K562 (cell line): ENCODE measurements around the gene TMEM131L. TPM values are rescaled to one million over a fixed set of nuclear protein-coding genes. Genes with fewer than 3 reads are reported as not detected.
A peak's percentile ranks its signal among the peaks of the same experiment; 100 is the strongest.

Experiments used
- EWSR1 ChIP-seq: fragments of 450-650 bp; IDR thresholded peaks from 2 replicates; pipeline ENCODE4 v1.6.1; 2018; ENCODE audit warnings: borderline replicate concordance, mild to moderate bottlenecking, low read depth, moderate library complexity; ENCODE audit not compliant: partially characterized antibody
- EZH2 ChIP-seq: IDR thresholded peaks from 2 replicates; pipeline ENCODE4 v1.6.1; 2012; ENCODE audit warnings: low read depth, mild to moderate bottlenecking, inconsistent platforms, low read length, borderline replicate concordance
- GABPB1 ChIP-seq: sonication (generic); formaldehyde crosslinking; IDR thresholded peaks from 2 replicates; pipeline ENCODE4 v1.8.0; 2022; ENCODE audit warnings: mild to moderate bottlenecking, missing genetic modification reagents
- MCM7 ChIP-seq, 2 experiments: fragments of 450-650 bp; IDR thresholded peaks; 2 replicates each; pipeline ENCODE4 v1.6.1; 2016 to 2018
- PCBP1 ChIP-seq: fragments of 200-400 bp; formaldehyde crosslinking; IDR thresholded peaks from 2 replicates; pipeline ENCODE4 v1.6.1; 2018; ENCODE audit warnings: mild to moderate bottlenecking, low read depth, low read length; ENCODE audit not compliant: poor library complexity, severe bottlenecking
- SMAD1 ChIP-seq: fragments of 150-350 bp; IDR thresholded peaks from 2 replicates; pipeline ENCODE4 v1.6.1; 2014; ENCODE audit warnings: low read length, low read depth; ENCODE audit not compliant: partially characterized antibody
- TFE3 ChIP-seq: fragments of 450-650 bp; formaldehyde crosslinking; IDR thresholded peaks from 2 replicates; pipeline ENCODE4 v1.4.0; 2020; ENCODE audit warnings: mild to moderate bottlenecking, mixed read lengths
- USF2 ChIP-seq: sonication (generic); formaldehyde crosslinking; IDR thresholded peaks from 2 replicates; pipeline ENCODE4 v1.5.0; 2020; ENCODE audit warnings: missing genetic modification reagents
- ZBTB12 ChIP-seq: fragments of 250-450 bp; sonication (Bioruptor Pico); IDR thresholded peaks from 2 replicates; pipeline ENCODE4 v1.4.0; 2020
- ZNF41 ChIP-seq: fragments of 250-450 bp; sonication (Bioruptor Pico); conservative IDR thresholded peaks from 2 replicates; pipeline ENCODE4 v1.4.0; 2020; ENCODE audit warnings: mild to moderate bottlenecking
- ZNF589 ChIP-seq: fragments of 200-800 bp; sonication (Bioruptor generic); IDR thresholded peaks from 2 replicates; pipeline ENCODE4 v1.6.1; 2016; ENCODE audit warnings: low read depth, missing genetic modification characterization, missing compliant biosample characterization
- ZNF592 ChIP-seq: fragments of 450-650 bp; IDR thresholded peaks from 2 replicates; pipeline ENCODE4 v1.6.1; 2017; ENCODE audit warnings: antibody characterized with exemption, mild to moderate bottlenecking
- ZNF696 ChIP-seq: fragments of 250-450 bp; sonication (Bioruptor Pico); conservative IDR thresholded peaks from 2 replicates; pipeline ENCODE4 v1.4.0; 2020; ENCODE audit warnings: mild to moderate bottlenecking, moderate library complexity
- ZNF778 ChIP-seq: fragments of 450-650 bp; formaldehyde crosslinking; IDR thresholded peaks from 2 replicates; pipeline ENCODE4 v1.4.0; 2020; ENCODE audit warnings: mild to moderate bottlenecking, moderate library complexity
- ZNF780A ChIP-seq: fragments of 250-450 bp; sonication (Bioruptor Pico); IDR thresholded peaks from 2 replicates; pipeline ENCODE4 v1.5.0; 2021; ENCODE audit warnings: mild to moderate bottlenecking
- polyA plus RNA-seq, 8 experiments: library from polyadenylated mRNA; depleted of rRNA in 4 of 8; stranded (reverse) in 5 of 8; unstranded in 3 of 8; fragments of >200 nt; fragmentation: Nextera tagmentation in 2 of 8; fragmentation: Illumina TruSeq in 1 of 8; extraction: Ambion mirVana in 2 of 8; extraction: Trizol in 1 of 8; gene quantifications; 2 replicates each; pipeline versions ENCODE4 v1.2.1 to v1.2.3, GENCODE V29; 2011 to 2014; ENCODE audit warnings: inconsistent platforms in 1 of 8, missing spikeins in 1 of 8
- total RNA-seq, 7 experiments: library from RNA; depleted of rRNA in 6 of 7; stranded (reverse); fragments of >200 nt in 6 of 7; fragmentation: Illumina TruSeq in 2 of 7; extraction: Trizol in 2 of 7; gene quantifications; 2 replicates each; pipeline versions ENCODE4 v1.2.1 to v1.2.3, GENCODE V29; 2011 to 2021; ENCODE audit warnings: low replicate concordance in 1 of 7
- TF ChIP-seq, protein P1 (sequence below): fragments of 250-450 bp; sonication (Bioruptor Pico); IDR thresholded peaks from 2 replicates; pipeline ENCODE4 v1.4.0; 2020; ENCODE audit warnings: mild to moderate bottlenecking

Gene TMEM131L
- total and polyA plus RNA-seq, 9 of the 15 experiments (the other 6 are each of a cell fraction or from before 2014, with no cell fraction given), result 1.2 to 20.8 (median 12.9) TPM

DNA sequence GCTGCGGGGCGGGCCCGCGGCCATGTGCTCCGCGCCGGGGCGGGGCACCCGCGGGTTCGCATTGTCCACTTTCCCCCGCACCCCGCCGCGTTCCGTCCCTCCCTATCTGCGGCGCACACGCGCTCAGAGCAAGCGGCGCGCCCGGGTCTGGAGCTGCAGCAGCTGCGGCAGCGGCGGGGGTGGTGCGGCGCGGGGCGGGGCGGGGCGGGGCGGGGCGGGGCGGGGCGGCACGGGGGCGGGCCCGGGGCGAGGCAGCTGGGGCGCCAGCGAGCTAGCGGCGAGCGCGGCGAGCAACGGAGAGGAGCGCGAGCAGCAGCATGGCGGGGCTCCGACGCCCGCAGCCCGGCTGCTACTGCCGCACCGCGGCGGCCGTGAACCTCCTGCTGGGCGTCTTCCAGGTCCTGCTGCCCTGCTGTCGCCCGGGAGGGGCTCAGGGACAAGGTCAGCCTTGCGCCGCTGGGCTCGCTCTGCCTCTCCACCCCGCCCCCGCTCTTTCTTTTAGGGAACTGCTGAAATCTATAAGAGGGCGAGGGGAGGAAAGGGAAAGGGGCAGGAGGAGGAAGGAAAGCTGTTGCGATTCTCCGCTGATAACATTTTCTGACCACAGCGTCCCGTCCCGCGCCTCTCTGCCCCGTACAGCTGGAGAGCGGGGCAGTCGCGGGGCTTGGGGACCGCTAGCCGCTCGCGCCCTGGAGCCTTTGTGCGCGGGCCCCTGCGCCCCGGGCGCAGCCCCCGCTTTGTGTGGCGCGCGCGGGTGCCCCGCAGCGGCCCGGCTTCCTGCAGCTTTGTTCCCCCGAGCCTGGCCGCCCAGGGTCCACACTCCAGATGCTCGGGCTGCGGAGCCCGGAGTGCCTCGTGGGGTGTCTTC is at the start of gene TMEM131L (continued):
- no peak for TF ChIP-seq ZNF41
- TF ChIP-seq PCBP1, result no peak
- TF ChIP-seq ZNF696, result no peak
- no peak for TF ChIP-seq ZNF778 (CRISPR knock-in tag)
- no peak for TF ChIP-seq ZNF780A (CRISPR knock-in tag)
- TF ChIP-seq GABPB1 (CRISPR knock-in tag), result peak; percentile 43; the same call in 1 of the 2 replicates
- no peak for TF ChIP-seq USF2 (CRISPR knock-in tag)
- peak; percentile 77; the same call in 1 of the 2 replicates for TF ChIP-seq ZNF589
- no peak for TF ChIP-seq EZH2
- no peak for TF ChIP-seq ZBTB12 (CRISPR knock-in tag)
- no peak for TF ChIP-seq EWSR1
- TF ChIP-seq TFE3 (CRISPR knock-in tag), result no peak
- TF ChIP-seq SMAD1, result peak; percentile 20
- TF ChIP-seq, protein P1, sequence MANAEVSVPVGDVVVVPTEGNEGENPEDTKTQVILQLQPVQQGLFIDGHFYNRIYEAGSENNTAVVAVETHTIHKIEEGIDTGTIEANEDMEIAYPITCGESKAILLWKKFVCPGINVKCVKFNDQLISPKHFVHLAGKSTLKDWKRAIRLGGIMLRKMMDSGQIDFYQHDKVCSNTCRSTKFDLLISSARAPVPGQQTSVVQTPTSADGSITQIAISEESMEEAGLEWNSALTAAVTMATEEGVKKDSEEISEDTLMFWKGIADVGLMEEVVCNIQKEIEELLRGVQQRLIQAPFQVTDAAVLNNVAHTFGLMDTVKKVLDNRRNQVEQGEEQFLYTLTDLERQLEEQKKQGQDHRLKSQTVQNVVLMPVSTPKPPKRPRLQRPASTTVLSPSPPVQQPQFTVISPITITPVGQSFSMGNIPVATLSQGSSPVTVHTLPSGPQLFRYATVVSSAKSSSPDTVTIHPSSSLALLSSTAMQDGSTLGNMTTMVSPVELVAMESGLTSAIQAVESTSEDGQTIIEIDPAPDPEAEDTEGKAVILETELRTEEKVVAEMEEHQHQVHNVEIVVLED (CRISPR knock-in tag), result 0 out of 2 replicates have a peak, but pooled peaks have one; percentile 26
- no peak for TF ChIP-seq ZNF592
- no peak for TF ChIP-seq MCM7 (IDR thresholded peaks at IDR 0.05)
